Measurements from ENCODE around the gene ZP4.

DNA sequence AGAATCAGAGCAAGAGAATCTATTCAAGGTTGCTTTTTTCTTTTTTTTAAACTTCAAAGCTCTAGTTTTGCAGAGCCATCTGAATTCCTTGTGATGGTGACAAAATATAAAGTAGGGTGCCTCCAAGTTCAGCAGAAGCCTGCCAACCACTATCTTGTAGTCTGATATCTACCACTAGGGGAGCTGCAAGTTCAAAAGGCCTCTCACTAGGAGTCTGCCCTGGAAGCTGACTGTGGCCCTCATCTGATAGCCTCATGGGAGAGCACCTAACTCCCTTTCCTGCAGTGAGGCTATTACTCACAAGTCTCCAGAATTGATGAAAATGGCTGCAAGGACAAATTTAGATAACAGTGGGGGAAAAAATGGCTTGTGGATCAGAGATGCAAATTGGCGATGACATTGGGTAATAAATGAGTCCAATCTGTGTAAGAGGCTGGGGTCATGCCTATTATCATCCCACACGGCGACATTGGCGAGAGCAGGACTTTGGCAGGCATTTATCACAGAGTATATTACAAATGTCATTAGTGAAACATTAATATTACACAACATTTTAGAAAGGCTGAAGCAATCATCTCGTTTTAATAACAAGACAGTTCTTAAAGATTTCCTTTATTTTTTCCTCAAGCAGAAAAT lies 10.7 kb upstream of the ZP4 start:
- TF ChIP-seq, protein P1, sequence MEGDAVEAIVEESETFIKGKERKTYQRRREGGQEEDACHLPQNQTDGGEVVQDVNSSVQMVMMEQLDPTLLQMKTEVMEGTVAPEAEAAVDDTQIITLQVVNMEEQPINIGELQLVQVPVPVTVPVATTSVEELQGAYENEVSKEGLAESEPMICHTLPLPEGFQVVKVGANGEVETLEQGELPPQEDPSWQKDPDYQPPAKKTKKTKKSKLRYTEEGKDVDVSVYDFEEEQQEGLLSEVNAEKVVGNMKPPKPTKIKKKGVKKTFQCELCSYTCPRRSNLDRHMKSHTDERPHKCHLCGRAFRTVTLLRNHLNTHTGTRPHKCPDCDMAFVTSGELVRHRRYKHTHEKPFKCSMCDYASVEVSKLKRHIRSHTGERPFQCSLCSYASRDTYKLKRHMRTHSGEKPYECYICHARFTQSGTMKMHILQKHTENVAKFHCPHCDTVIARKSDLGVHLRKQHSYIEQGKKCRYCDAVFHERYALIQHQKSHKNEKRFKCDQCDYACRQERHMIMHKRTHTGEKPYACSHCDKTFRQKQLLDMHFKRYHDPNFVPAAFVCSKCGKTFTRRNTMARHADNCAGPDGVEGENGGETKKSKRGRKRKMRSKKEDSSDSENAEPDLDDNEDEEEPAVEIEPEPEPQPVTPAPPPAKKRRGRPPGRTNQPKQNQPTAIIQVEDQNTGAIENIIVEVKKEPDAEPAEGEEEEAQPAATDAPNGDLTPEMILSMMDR (conservative IDR thresholded peaks at IDR 0.05; ENCODE audit: low read depth, low read length) = peak; percentile 62
- TF ChIP-seq EZH2 (IDR thresholded peaks at IDR 0.05; ENCODE audit: low read length, unreplicated experiment) = no peak
- TF ChIP-seq EZH2phosphoT487 (IDR thresholded peaks at IDR 0.05; ENCODE audit: borderline replicate concordance, low read length) = no peak
